ENCODE data around the gene TP53AIP1.

DNA sequence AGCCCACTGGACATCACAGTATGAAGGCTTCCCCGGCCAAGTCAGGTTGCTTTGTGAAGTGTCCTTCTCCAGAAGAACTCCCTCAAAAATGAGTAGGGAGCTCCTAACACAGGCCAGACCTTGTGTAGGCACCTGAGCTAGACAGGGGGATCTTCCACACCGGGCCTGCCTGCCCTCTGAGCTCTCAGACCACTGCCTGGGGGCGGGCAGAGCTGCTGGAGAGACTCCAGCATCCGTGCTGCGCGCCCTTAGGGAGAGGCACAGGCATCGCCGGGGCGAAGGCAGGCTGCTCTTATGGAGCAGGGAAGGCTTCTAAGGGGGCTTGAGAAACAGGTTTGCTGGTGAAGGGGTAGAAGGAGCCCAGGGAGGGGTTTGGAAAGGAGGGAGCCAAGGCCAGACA is 47.1 kb downstream of the TP53AIP1 start:
- no peak for TF ChIP-seq POLR2A (IDR thresholded peaks at IDR 0.05)
- no peak for TF ChIP-seq CTCF (IDR thresholded peaks at IDR 0.05)
- TF ChIP-seq POLR2AphosphoS5 (IDR thresholded peaks at IDR 0.05): no peak

Measured in prostate gland (tissue), 2 donors.